Measurements from ENCODE around the gene CAMTA1. TPM values are rescaled to one million over a fixed set of nuclear protein-coding genes. Genes with fewer than 3 reads are reported as not detected.
A peak's percentile ranks its signal among the peaks of the same experiment; 100 is the strongest.

Gene CAMTA1
- total RNA-seq, 3 donors from 2014 or later: 73.4 to 114 (median 82.6) TPM

GRCh38 chr1:7650801-7651200 is 865.5 kb downstream of the CAMTA1 start:
- intact Hi-C loops (cut with DNase I, micrococcal nuclease): no loop called here

GRCh38 chr1:7651203-7651602 is 865.9 kb downstream of the CAMTA1 start:
- no peaks in the 10 kb centered on the region for H3K36me3 ChIP-seq (ENCODE audit: low read depth)
- no peaks in the 10 kb centered on the region for H3K4me1 ChIP-seq (ENCODE audit: low read depth)
- ATAC-seq: no peak
- H3K9me3 ChIP-seq: no peaks in the 10 kb centered on the region
- DNase-seq: no peak
- no peak for TF ChIP-seq CTCF (IDR thresholded peaks at IDR 0.05)
- intact Hi-C loops (cut with DNase I, micrococcal nuclease): no loop called here
- no peak overlapping the region for H3K4me3 ChIP-seq

More at GRCh38 chr1:7650801-7651200, 865.5 kb downstream of the CAMTA1 start:
- no peak overlapping the region for H3K4me3 ChIP-seq
- ATAC-seq (peak; percentile 25), DNase-seq (no peak)
- H3K4me1 ChIP-seq (ENCODE audit: low read depth): no peaks in the 10 kb centered on the region
- no peaks in the 10 kb centered on the region for H3K9me3 ChIP-seq
- H3K36me3 ChIP-seq (ENCODE audit: low read depth): no peaks in the 10 kb centered on the region
- no peak for TF ChIP-seq CTCF (IDR thresholded peaks at IDR 0.05)

GRCh38 chr1:7652061-7652460 is 866.8 kb downstream of the CAMTA1 start:
- Histone ChIP-seq H3K4me1 (ENCODE audit: low read depth) (no peaks in the 10 kb centered on the region), H3K9me3 (no peaks in the 10 kb centered on the region), H3K4me3 (no peak overlapping the region), H3K36me3 (ENCODE audit: low read depth) (no peaks in the 10 kb centered on the region)
- ATAC-seq (no peak), DNase-seq (no peak)
- intact Hi-C loops (cut with DNase I, micrococcal nuclease): no loop called here
- no peak for TF ChIP-seq CTCF (IDR thresholded peaks at IDR 0.05)

GRCh38 chr1:7652515-7653098 is 867.4 kb downstream of the CAMTA1 start:
- Histone ChIP-seq H3K4me3 (no peak overlapping the region), H3K36me3 (ENCODE audit: low read depth) (no peaks in the 10 kb centered on the region), H3K4me1 (ENCODE audit: low read depth) (no peaks in the 10 kb centered on the region), H3K9me3 (no peaks in the 10 kb centered on the region)
- no peak for ATAC-seq
- intact Hi-C loops (cut with DNase I, micrococcal nuclease): no loop called here
- TF ChIP-seq CTCF (IDR thresholded peaks at IDR 0.05): no peak
- DNase-seq: no peak

GRCh38 chr1:7654725-7655124 is 869.5 kb downstream of the CAMTA1 start:
- no peak for DNase-seq
- no peak for TF ChIP-seq CTCF (IDR thresholded peaks at IDR 0.05)
- no peak for ATAC-seq
- intact Hi-C loops (cut with DNase I, micrococcal nuclease): no loop called here
- Histone ChIP-seq H3K4me1 (ENCODE audit: low read depth) (no peaks in the 10 kb centered on the region), H3K4me3 (no peak overlapping the region), H3K36me3 (ENCODE audit: low read depth) (no peaks in the 10 kb centered on the region), H3K9me3 (no peaks in the 10 kb centered on the region)

GRCh38 chr1:7655354-7655753 is 870.1 kb downstream of the CAMTA1 start:
- Histone ChIP-seq H3K4me3 (no peak overlapping the region), H3K9me3 (no peaks in the 10 kb centered on the region), H3K4me1 (ENCODE audit: low read depth) (no peaks in the 10 kb centered on the region), H3K36me3 (ENCODE audit: low read depth) (no peaks in the 10 kb centered on the region)
- DNase-seq: no peak
- intact Hi-C loops (cut with DNase I, micrococcal nuclease): no loop called here
- no peak for TF ChIP-seq CTCF (IDR thresholded peaks at IDR 0.05)
- no peak for ATAC-seq

Data from mucosa of descending colon (tissue), 3 donors.